Trophoblast cell (in vitro differentiated cells and primary cell): ENCODE data around the gene SLC6A12.

Experiments used
- DNase-seq, 2 donors: peaks; one replicate each; pipeline ENCODE4 v3.0.0-alpha.2; 2016
- H2AFZ ChIP-seq: 2 replicates; pipeline ENCODE4 v1.6.1; 2013; ENCODE audit warnings: low read length, moderate library complexity, mild to moderate bottlenecking; ENCODE audit not compliant: insufficient read depth, poor library complexity
- H2AK5ac ChIP-seq: 2 replicates; pipeline ENCODE4 v1.6.1; 2013; ENCODE audit warnings: mild to moderate bottlenecking, low read length
- H2BK120ac ChIP-seq: 2 replicates; pipeline ENCODE4 v1.6.1; 2013; ENCODE audit warnings: low read length, mild to moderate bottlenecking, moderate library complexity; ENCODE audit not compliant: insufficient read depth, poor library complexity
- H2BK12ac ChIP-seq: 2 replicates; pipeline ENCODE4 v1.6.1; 2013; ENCODE audit warnings: mild to moderate bottlenecking, low read length, moderate library complexity
- H2BK5ac ChIP-seq: 2 replicates; pipeline ENCODE4 v1.6.1; 2013; ENCODE audit warnings: low read length, low read depth, moderate library complexity, mild to moderate bottlenecking; ENCODE audit not compliant: poor library complexity
- H3K14ac ChIP-seq: 2 replicates; pipeline ENCODE4 v1.6.1; 2013; ENCODE audit warnings: mild to moderate bottlenecking, low read length
- H3K18ac ChIP-seq: 2 replicates; pipeline ENCODE4 v1.6.1; 2013; ENCODE audit warnings: mild to moderate bottlenecking, low read length
- H3K23ac ChIP-seq: 2 replicates; pipeline ENCODE4 v1.6.1; 2013; ENCODE audit warnings: low read length
- H3K27ac ChIP-seq: 2 replicates; pipeline ENCODE4 v1.5.1; 2013; ENCODE audit warnings: low read depth, mild to moderate bottlenecking, inconsistent platforms, low read length, moderate library complexity
- H3K27me3 ChIP-seq: 2 replicates; pipeline ENCODE4 v1.6.1; 2013; ENCODE audit warnings: inconsistent platforms, mild to moderate bottlenecking, low read length, moderate library complexity; ENCODE audit not compliant: insufficient read depth
- H3K36me3 ChIP-seq, 2 experiments: 1 replicate in 1 of 2; 2 replicates in 1 of 2; pipeline ENCODE4 v1.6.1; 2013; ENCODE audit warnings: low read length in 2 of 2, mild to moderate bottlenecking in 2 of 2, moderate library complexity in 1 of 2; ENCODE audit not compliant: insufficient read depth in 2 of 2, control insufficient read depth in 1 of 2
- H3K4ac ChIP-seq: 2 replicates; pipeline ENCODE4 v1.6.1; 2013; ENCODE audit warnings: low read depth, mild to moderate bottlenecking, low read length, moderate library complexity
- H3K4me1 ChIP-seq, 2 experiments: 1 replicate in 1 of 2; 2 replicates in 1 of 2; pipeline ENCODE4 v1.6.1; 2013; ENCODE audit warnings: low read length in 2 of 2, mild to moderate bottlenecking in 2 of 2, moderate library complexity in 1 of 2; ENCODE audit not compliant: insufficient read depth in 2 of 2, control insufficient read depth in 1 of 2
- H3K4me2 ChIP-seq: 2 replicates; pipeline ENCODE4 v1.6.1; 2013; ENCODE audit warnings: inconsistent platforms, mild to moderate bottlenecking, low read length, moderate library complexity
- H3K4me3 ChIP-seq: 2 replicates; pipeline ENCODE4 v1.5.1; 2013; ENCODE audit warnings: mild to moderate bottlenecking, low read depth, low read length, inconsistent platforms
- H3K79me1 ChIP-seq: one replicate; pipeline ENCODE4 v1.6.1; 2013; ENCODE audit warnings: low read length
- H3K79me2 ChIP-seq: 2 replicates; pipeline ENCODE4 v1.6.1; 2013; ENCODE audit warnings: low read length, mild to moderate bottlenecking; ENCODE audit not compliant: control insufficient read depth, insufficient read depth, poor library complexity
- H3K9ac ChIP-seq: 2 replicates; pipeline ENCODE4 v1.6.1; 2013; ENCODE audit warnings: mild to moderate bottlenecking, low read length
- H3K9me3 ChIP-seq: 2 replicates; pipeline ENCODE4 v1.6.1; 2013; ENCODE audit warnings: low read depth, mild to moderate bottlenecking, control low read depth, inconsistent platforms, low read length; ENCODE audit not compliant: insufficient read depth
- H4K12ac ChIP-seq: 2 replicates; pipeline ENCODE4 v1.6.1; 2013; ENCODE audit warnings: low read depth, mild to moderate bottlenecking, low read length, moderate library complexity
- H4K8ac ChIP-seq: 2 replicates; pipeline ENCODE4 v1.6.1; 2013; ENCODE audit warnings: low read depth, mild to moderate bottlenecking, low read length, moderate library complexity
- H4K91ac ChIP-seq: one replicate; pipeline ENCODE4 v1.6.1; 2013; ENCODE audit warnings: low read depth, mild to moderate bottlenecking, low read length, moderate library complexity
- WGBS: extraction: QIAGEN DNeasy Blood & Tissue Kit; methylation state at CpG from one replicate; pipeline ENCODE4 v1.1.7; 2013; ENCODE audit warnings: missing lambda C conversion rate; ENCODE audit not compliant: insufficient read length, insufficient coverage; ENCODE audit errors: extremely low coverage; 5-methylcytosine and 5-hydroxymethylcytosine counted together

SLC6A12 gene

GRCh38 chr12:197911-198695 is 15.9 kb downstream of the SLC6A12 start:
- no peak overlapping the region for H3K23ac ChIP-seq
- no peak overlapping the region for H2BK5ac ChIP-seq
- no peak overlapping the region for H3K18ac ChIP-seq
- no peaks in the 10 kb centered on the region for H3K79me2 ChIP-seq
- WGBS = no CpG with 5 or more reads among the region's 11 CpGs
- no peak overlapping the region for H3K4me3 ChIP-seq
- no peak overlapping the region for H3K4me2 ChIP-seq
- H4K8ac ChIP-seq = no peak overlapping the region
- no peak overlapping the region for H2AK5ac ChIP-seq
- no peaks in the 10 kb centered on the region for H3K79me1 ChIP-seq
- H3K27ac ChIP-seq = no peak overlapping the region
- H3K36me3 ChIP-seq = no peaks in the 10 kb centered on the region
- no peak overlapping the region for H2AFZ ChIP-seq
- peaks cover 9% of the 10 kb centered on the region for H3K27me3 ChIP-seq
- H3K14ac ChIP-seq = no peak overlapping the region
- peaks cover 5 to 9% of the 10 kb centered on the region in 2 experiments for H3K4me1 ChIP-seq
- DNase-seq = no peak
- H4K12ac ChIP-seq = no peak overlapping the region
- no peak overlapping the region for H2BK12ac ChIP-seq
- H3K4ac ChIP-seq = no peak overlapping the region
- H3K9me3 ChIP-seq = peaks cover 6% of the 10 kb centered on the region
- H4K91ac ChIP-seq = no peak overlapping the region
- no peak overlapping the region for H2BK120ac ChIP-seq
- H3K9ac ChIP-seq = no peak overlapping the region

DNA sequence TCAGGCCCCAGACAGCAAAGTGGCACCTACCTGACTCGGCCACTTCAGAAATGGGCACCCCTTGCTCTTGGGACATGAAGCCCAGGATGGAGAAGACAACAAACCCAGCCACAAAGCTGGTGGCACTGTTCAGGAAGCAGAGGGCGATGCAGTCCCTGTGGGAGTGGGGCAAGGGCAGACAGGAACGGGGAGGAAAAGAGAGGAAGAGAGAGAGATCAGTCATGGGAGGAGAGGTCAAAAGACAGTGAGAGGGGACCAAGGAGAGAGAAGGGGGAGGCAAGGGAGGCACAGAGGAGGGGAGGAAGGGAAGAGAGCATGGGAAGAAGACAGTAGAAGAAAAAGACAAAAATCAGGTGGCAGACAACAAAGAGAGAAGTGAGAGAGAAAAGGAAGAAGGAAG is 16.6 kb downstream of the SLC6A12 start:
- Histone ChIP-seq H3K18ac (no peak overlapping the region), H2BK12ac (no peak overlapping the region), H3K4me1 (peaks cover 5 to 6% of the 10 kb centered on the region in 2 experiments), H4K91ac (no peak overlapping the region), H4K12ac (no peak overlapping the region), H3K27ac (no peak overlapping the region), H3K4me3 (no peak overlapping the region), H2AK5ac (no peak overlapping the region), H3K4me2 (no peak overlapping the region), H2BK120ac (no peak overlapping the region), H3K23ac (no peak overlapping the region), H3K4ac (no peak overlapping the region), H3K14ac (no peak overlapping the region), H2AFZ (no peak overlapping the region), H3K79me1 (no peaks in the 10 kb centered on the region), H4K8ac (no peak overlapping the region), H3K9me3 (peaks cover 4% of the 10 kb centered on the region), H2BK5ac (no peak overlapping the region), H3K27me3 (peaks cover 5% of the 10 kb centered on the region), H3K79me2 (no peaks in the 10 kb centered on the region), H3K9ac (no peak overlapping the region), H3K36me3 (no peaks in the 10 kb centered on the region)
- DNase-seq = no peak
- WGBS = no CpG with 5 or more reads among the region's 3 CpGs

- Histone ChIP-seq H3K4me2 (no peak overlapping the region), H3K4me3 (no peak overlapping the region), H3K9me3 (peaks cover 4% of the 10 kb centered on the region), H4K8ac (no peak overlapping the region), H4K91ac (no peak overlapping the region), H3K18ac (no peak overlapping the region), H2BK5ac (no peak overlapping the region), H3K27me3 (no peaks in the 10 kb centered on the region), H3K27ac (no peak overlapping the region), H4K12ac (no peak overlapping the region), H3K9ac (no peak overlapping the region), H2AFZ (no peak overlapping the region), H2BK120ac (no peak overlapping the region), H2AK5ac (no peak overlapping the region), H3K79me2 (no peaks in the 10 kb centered on the region), H3K4me1 (peaks cover 5 to 6% of the 10 kb centered on the region in 2 experiments), H3K23ac (no peak overlapping the region), H3K36me3 (no peaks in the 10 kb centered on the region), H3K4ac (no peak overlapping the region), H3K79me1 (no peaks in the 10 kb centered on the region), H3K14ac (no peak overlapping the region), H2BK12ac (no peak overlapping the region)
- no peak for DNase-seq
- WGBS = no CpG with 5 or more reads among the region's 4 CpGs
Measured at GRCh38 chr12:196436-196835, 17.5 kb downstream of the SLC6A12 start.

DNA sequence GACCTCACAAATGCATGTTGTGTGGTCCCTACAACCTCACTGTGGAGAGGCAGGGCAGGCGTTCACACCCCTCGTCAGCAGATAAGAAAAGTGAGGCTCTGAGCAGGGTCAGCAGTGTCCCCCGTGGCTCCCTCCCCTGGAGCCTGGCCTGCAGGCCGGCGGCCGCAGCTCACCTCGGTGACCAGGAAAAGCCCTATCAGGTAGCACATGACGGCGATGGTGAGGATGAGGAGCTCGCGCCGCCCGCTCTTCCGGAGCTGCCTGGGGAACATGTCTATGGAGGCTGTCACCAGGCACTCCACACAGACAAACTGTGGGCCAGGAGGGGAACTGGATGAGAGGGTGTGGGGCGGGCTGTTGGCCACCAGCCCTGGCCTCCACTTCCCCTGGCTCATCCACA is 18.0 kb downstream of the SLC6A12 start:
- Histone ChIP-seq H3K9ac (no peak overlapping the region), H4K12ac (no peak overlapping the region)

More for the DNA sequence above, 18.0 kb downstream of the SLC6A12 start:
- H2BK5ac ChIP-seq = no peak overlapping the region
- no peak overlapping the region for H2AFZ ChIP-seq
- H2AK5ac ChIP-seq = no peak overlapping the region
- no peak for DNase-seq
- H3K18ac ChIP-seq = no peak overlapping the region
- H3K23ac ChIP-seq = no peak overlapping the region
- no peak overlapping the region for H2BK12ac ChIP-seq
- H3K4me3 ChIP-seq = no peak overlapping the region
- no peaks in the 10 kb centered on the region for H3K36me3 ChIP-seq
- no peaks in the 10 kb centered on the region for H3K79me1 ChIP-seq
- H4K8ac ChIP-seq = no peak overlapping the region
- peaks cover 4% of the 10 kb centered on the region for H3K9me3 ChIP-seq
- no peak overlapping the region for H3K4ac ChIP-seq
- no peaks in the 10 kb centered on the region for H3K79me2 ChIP-seq
- H3K14ac ChIP-seq = no peak overlapping the region
- H3K27me3 ChIP-seq = no peaks in the 10 kb centered on the region
- H4K91ac ChIP-seq = no peak overlapping the region
- peaks cover 5 to 6% of the 10 kb centered on the region in 2 experiments for H3K4me1 ChIP-seq
- no peak overlapping the region for H3K4me2 ChIP-seq
- no peak overlapping the region for H2BK120ac ChIP-seq
- no peak overlapping the region for H3K27ac ChIP-seq
- no CpG with 5 or more reads among the region's 15 CpGs for WGBS
